ENCODE results near the gene PRDM15.

The PRDM15 gene

DNA sequence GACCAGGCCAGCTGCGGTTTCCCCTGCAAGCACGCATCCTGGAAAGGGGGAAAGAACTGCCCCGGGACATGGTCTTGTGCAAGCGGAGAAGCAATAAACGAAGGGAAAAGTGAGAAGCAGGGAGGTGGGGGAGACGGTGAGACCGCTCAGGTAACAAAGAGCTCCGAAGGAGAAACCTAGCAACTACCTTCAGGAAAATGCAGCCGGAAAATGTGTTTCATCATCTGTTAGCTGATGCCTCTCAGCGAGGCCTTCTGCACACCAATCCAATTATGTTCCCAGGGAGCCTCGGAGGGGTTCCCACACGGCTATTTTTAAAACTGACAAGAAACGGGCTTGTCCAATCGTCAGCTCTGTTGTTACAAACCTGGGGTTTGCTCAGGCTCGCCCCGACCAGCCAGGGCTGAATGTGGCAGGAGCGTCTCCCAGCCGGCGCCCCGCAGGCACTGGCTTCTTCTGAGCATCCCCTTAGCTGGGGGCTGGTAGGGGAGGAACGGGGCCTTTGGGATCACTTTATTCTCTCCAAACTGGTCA is 115.7 kb downstream of the PRDM15 start:
- DNase-seq (ENCODE audit: low read depth), result no peak

DNA sequence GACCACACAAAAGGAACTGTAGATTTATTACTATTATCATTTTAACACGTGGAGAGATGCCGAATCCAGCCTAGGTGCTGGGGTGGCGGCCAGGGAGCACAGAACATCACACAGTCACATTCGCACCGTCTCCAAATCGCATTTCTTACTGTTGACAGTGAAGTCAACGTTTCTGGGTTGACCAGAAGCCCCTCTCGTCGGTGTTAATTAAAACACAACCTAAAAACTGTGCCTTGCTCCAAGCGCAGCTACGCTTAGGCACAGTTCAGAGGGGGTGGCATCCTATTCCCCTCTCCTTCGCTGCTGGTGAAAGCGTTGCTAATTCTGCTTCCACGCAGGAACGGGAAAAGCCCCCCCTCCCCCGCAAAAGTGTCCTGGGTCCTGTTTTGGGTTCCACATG is 116.4 kb downstream of the PRDM15 start:
- DNase-seq (ENCODE audit: low read depth), result no peak

DNA sequence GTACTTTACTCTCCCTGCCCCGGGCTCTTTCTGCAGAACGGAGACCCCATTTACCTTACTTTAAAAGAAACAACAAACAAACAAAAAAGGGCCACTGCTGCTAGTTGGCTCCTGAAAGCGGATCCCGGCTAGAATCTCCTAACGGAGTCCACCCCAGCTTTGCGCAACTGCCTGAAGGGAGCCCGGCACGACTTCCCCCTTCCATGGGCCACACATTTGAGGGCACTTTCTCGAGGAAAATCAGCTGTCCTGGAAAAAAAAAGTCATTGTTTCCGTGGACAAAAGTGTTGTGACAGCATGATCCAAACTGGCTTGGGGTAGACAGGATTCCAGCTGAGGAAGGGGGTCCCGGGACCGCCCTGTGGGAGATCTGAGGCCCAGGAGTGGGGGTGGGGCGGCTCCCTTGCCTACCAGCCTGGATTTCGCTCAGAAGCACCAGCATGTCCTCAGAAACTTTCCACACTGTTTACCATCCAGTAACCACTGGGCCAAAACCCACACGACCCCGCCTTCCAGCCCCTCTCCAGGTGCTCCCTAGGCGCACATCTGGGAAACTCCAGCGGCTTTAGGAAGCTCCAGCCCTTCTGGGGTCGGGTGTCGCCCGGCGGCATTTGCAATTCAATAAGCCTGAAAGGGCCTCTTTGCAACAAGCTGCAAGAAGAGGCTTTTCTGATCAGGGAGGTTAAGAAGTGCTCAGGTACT is 117.1 kb downstream of the PRDM15 start:
- DNase-seq (ENCODE audit: low read depth), result no peak

DNA sequence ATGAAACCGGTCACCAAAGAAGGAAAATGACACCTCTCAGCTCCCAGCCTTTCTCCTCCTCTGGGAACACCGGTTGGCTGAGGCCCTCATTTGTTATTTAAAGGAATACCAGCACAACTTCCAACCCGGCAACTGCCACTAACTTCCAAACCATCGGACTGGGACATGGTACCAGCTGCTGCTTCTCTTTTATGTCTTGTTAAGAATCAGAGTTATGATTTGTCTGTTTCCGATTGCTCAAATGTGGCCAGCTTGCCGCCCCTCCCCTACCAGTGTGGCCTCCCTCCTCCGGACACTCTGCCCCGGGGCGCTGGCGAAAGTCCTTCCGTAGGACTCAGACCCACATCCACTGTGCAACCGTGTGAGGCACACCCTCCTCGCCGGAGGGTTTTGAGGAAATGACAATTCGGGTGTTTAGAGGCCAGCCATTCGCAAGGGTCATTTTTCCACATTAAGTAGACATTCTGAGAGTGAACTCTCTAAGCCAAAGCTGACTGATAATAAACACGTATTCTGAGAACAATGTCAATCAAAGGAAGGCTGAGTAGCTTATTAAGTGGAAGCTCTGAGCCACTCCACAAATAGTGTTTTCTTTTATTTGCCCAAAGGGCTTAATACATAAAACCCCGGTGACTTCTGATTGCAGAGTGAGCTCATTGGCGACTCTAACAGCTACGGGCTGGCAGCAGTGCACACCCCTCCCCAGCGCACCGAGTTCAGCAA is 117.8 kb downstream of the PRDM15 start:
- no peak for DNase-seq (ENCODE audit: low read depth)

DNA sequence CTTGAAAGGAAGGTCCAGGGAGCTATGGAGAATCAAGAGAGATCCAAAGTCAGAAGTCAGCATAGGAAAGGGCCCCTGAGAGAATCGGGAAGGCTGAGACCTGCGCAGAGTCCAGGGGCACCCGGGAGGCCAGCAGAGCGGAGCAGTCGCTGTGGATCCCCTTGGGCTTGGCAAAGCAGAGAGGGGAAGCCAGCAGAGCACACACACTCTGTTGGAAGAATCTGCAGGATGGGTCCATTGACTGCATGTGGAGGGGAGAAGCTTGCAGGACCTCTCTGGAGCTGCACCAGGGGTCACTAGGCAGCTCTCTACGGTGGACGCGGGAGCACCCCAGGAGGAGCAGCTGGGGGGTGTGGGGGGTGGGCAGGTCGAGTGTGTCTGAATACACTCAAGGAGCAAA is 118.7 kb downstream of the PRDM15 start:
- no peak for DNase-seq (ENCODE audit: low read depth)

DNA sequence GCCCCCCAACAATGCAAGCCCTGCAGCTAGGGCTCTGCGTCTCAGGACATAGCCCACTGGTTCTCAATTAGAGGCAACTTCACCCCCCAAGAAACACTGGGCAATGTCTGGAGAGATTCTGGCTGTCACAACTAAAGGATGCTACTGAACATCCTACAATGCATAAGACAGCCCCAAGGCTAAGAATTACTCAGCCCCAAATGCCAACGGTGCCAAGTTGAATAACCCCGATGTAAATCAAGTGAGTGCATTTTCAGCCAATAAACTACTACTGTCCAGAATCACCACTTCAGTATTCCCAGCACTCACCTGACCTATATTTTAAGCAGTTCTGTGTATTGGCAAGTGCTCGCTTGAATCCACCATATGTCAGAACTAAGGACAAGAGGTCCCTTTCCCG is 119.2 kb downstream of the PRDM15 start:
- no peak for DNase-seq (ENCODE audit: low read depth)

DNA sequence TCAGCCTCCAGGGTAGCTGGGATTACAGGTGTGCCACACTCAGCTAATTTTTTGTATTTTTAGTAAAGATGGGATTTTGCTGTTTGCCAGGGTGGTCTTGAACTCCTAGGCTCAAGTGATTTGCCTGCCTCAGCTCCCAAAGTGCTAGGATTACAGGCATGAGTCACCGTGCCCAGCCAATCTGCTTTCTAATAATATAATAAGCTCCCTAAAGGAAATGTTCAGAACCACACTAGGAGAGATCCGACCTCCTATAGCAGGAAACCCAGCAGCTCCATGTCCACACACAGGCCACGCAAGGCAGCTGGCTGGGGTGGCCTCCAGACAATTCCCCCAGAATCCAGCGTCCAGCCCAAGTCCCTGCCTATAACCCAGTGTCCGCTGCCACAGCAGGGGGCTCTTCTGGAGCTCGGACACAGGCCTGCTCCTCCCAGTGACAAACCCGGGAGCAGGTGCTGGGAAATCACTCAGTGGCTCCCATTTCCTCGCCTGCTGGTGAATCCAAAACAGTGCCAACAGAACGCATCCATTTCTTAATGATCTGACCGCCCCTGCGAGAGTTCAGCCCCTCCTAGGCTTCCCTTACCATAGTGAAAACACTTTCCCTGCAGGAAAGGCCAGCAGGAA is 119.8 kb downstream of the PRDM15 start:
- no peak for DNase-seq (ENCODE audit: low read depth)

DNA sequence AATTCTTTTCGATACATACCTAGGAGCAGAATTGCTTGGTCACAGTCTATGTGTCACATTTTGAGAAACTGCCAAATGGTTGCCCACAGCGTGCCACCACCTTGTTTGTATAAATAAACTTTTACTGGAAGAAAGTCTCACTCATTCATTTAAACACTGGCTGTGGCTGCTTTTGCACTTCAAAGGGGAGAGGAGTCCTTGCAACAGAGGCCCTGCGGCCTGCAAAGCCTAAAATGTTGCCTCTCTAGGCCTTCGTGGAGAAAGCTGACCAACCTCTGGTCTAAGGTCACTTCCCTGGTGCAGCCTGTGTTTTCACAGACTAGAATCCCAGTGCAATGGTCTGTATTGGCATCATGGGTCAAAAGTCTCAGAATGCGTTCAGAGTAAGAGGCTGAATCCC is 120.6 kb downstream of the PRDM15 start:
- DNase-seq (ENCODE audit: low read depth), result no peak

DNA sequence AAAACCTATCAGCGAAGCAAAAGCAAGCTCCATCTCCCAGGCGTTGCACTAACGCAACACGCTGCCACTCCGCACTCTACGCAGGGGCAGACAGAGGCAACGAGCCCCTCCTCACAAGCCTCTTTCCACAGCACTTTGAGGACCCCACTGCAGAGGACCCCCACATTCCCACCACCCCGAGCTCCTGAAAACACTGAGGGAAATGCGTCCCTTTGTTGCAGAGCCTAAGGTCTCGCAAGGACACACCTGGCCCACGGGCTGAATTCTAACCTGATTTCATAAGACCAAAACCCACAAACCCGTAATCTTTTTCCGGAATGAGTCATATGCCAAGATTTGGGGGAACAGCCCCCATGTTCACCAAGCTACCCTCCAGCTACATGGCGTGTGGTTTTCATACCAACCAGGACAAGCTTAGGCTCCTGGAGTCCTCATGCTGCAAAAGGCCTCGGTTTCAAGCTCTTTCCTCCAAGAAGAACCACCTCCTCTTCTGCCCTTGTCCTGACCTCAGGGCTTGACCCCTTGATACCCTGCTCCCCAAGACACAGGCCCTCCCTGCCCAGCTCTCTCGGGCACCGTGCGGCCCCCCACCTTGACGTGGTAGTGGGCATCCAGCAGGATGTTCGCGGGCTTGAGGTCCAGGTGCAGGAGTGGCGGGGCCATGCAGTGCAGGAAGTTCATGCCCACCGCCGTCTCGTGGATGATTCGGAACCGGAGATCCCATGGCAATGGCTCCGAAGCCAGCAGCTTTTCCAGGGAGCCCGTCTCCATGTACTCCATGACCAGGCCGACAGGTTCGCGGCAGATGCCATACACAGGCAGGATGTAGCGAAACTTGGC is 123.0 kb downstream of the PRDM15 start:
- no peak for DNase-seq (ENCODE audit: low read depth)

DNA sequence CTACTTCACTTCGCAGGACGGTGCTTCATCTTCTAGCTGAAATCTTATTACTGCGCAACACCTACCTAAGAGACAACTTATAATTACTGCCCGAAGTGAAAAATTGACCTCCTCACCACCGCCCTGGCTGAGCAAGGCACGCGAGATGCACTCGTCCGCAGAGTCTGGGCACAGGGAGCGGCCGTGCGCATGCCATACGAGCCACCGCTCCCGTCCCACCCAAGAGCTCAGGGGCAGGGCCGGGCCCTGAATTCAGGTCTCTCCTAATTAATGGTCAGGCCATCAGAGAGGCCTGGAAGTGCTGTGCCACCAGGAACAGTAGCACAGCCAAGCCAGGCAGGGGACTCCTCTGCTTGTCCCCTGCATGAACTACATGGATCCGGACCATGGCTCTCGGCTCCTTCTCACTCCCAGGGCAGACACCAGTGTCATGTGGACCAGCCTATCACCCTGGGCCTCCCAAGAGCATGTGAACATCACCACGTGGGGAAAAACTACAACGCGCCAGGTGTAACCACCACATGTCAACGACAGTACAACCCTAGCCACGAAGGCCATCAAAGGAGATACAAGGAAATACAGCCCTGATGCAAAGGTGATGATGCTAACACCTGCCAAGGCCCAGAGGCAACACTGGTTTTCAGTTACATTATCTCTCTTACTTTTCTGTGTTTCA is 123.7 kb downstream of the PRDM15 start:
- no peak for DNase-seq (ENCODE audit: low read depth)

DNA sequence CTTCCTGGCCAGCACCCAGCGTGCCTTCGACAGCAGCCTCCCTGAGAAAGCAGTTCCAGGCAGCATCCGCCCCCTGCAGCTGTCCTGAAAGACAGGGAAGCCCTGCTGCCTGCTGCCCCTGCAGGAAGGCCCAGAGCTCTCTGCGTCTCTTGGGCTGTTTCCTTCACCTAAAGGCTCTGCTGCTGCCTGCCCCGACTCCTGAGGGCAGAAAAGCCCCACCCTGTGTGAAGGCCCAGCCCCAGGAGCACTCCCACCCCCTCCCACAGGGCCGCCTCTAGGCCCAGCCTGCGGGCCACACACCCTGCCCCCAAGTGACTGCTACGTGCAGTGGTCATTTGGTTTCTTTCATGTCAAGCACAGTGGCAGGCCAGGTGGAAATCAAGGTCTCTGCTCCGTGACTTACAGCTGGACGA is 124.7 kb downstream of the PRDM15 start:
- DNase-seq (ENCODE audit: low read depth), result no peak

DNA sequence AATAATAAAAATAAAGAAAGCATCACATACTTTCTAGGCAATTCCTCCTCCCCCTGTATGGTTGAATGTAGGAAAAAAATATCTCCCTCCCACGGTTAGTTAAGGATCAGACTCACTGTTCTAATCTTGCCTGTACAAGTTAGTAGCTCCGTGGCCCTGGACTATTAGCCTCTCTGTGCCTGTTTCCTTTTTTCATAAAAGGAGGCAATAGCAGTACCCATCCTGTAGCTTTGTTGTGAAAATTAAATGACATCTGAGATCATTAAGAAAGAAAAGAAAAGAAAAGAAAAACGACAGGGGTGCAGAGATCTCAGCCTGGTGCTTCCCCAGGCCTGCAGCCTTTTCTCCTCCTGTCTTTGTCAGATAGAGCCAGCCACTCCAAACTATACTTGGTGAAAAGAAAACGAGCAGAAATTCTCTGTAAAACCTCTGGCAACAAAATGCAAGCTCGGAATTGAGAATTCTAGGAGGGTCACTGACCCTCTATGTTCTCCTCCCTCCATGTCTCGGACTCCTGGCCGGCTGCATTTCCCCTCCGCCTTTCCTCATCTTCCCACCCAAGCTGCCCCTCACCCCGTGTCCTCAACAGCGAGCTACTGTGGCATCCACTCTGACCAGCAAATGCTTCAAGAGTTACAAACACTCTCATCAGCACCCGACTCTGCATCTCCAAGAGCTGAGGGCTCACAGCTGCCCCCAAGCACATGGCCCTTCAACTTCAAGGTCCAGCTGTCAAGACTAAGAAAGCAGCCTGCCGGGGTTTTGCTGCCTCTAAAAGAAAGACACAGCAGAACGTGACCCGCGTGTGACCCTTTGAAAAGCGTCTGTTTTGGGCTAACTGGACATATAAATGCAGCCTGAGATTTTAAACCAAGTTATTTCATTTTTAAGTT is 125.9 kb downstream of the PRDM15 start:
- no peak for DNase-seq (ENCODE audit: low read depth)

DNA sequence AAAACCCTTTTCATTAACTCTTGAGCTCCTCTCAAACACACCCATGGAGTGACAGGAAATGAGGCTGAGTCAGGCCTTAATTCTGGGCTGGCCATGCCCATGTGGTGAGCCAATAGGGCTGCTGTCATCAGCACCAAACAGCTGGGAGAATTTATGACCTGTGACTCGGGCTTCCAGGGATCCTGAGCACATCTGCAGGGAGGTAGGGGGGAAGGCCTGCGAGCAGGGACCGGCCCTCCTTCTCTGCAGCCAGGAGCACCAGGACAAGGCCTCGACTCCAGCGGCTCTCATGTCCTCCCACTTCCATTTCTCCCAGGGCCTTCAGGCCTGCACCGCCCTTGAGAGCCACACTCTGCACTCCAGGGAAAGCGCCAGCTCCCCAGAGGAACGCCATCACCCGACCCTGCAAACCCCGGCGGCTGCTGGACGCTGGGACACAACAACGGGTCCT is 126.9 kb downstream of the PRDM15 start:
- DNase-seq (ENCODE audit: low read depth), result no peak

DNA sequence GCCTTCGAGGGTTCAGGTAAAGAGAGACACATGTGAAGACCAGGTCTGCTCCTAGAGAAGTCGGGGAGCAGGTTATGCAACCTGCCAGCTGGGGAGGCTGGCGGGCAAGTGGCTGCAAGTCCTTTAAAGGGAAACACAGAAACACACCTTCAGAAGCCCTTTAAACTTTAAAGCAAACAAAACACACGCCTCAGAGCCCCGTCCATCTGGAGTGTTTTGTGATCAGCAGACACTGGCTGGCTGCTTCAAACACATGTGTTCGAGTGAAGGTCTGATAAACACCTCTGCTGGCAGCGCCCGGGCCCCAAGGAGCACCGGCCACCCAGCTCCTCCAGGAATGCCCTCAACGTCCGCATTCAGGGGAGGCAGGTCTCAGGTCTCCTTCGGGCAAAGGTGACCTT is 127.5 kb downstream of the PRDM15 start:
- DNase-seq (ENCODE audit: low read depth), result no peak

DNA sequence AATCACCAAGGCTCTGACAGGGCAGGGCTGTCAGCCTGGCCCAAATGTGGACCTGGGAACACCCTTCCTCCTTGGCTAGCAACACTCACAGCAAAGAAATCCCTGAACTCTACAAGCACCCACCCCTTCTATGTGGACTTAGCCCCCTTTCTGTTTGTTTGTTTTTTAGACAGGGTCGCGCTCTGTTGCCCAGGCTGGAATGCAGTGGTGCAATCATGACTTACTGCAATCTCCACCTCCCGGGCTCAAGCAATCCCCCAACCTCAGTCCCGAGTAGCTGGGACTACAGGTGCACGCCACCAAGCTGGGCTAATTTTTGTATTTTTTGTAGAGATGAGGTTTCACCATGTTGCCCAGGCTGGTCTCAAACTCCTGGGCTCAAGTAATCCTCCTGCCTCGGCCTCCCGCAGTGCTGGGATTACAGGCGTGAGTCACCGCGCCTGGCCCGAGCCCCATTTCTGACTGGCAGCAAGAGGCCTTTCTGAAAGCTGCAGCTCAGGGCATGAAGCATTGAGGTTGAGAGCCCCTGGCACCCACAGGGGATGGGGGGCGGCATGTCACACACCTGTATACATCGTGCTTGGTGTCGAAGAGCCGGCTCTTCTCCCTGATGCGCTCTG is 128.5 kb downstream of the PRDM15 start:
- no peak for DNase-seq (ENCODE audit: low read depth)

DNA sequence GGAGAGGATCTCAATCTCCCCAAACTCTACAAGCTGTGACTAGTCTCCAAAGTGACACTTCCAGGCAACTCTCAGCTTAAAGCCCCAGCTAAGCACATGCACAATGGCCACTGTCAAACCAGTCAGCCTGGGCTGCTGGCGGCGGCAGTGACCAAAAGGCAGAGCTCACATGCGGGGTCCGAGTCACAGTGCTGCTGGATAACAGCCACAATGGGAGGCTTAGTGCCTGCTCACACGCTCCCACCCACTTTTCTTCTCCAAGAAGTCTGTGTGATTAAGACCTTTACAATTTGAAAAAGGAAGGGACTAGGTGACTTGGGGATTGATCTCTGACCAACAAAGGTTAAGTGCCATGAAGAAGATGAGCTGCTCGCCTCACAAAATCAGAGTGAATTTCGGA is 129.1 kb downstream of the PRDM15 start:
- DNase-seq (ENCODE audit: low read depth), result no peak

DNA sequence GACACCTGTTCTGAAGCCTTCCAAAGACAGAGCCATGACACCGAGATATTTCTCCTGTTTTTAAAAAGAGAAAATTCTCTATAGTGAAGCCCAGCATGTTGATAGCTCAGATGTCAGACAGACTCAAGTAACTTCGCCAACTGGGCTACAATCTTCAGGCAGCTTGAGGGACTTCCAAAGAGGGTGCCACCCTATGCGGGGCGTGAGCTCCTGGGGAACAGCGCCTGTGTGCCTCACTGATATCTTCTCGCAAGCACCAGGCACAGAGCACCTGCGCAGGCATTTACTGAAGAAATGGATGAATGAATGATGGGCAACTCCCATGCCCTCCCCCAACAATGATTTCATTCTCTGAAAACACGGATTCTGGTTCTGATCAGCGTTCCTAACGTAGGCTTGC is 129.9 kb downstream of the PRDM15 start:
- no peak for DNase-seq (ENCODE audit: low read depth)
